GM23338 (cell line): ENCODE data around the gene HIVEP2. TPM values are rescaled to one million over a fixed set of nuclear protein-coding genes. Genes with fewer than 3 reads are reported as not detected.

Experiments
- ATAC-seq: fragments of 200-7000 bp; cut with Tn5 transposase; 3 replicates; pipeline ENCODE4 v1.9.1; 2020
- DNase-seq: peaks from one replicate; pipeline ENCODE4 v3.0.0-alpha.2; 2015; ENCODE audit warnings: low spot score
- H2AFZ ChIP-seq: fragments of 200-600 bp; sonication (generic); 2 replicates; pipeline ENCODE4 v1.8.0; 2016; ENCODE audit warnings: antibody characterized with exemption, mild to moderate bottlenecking, moderate library complexity
- H3F3A ChIP-seq: fragments of 200-600 bp; sonication (generic); replicated peaks from 2 replicates; pipeline ENCODE4 v1.8.0; 2017; ENCODE audit warnings: antibody characterized with exemption, mixed run types, low read depth
- H3K27ac ChIP-seq: fragments of 200-600 bp; sonication (generic); 2 replicates; pipeline ENCODE4 v1.6.1; 2016; ENCODE audit warnings: low read depth
- H3K27me3 ChIP-seq: fragments of 200-600 bp; sonication (generic); 2 replicates; pipeline ENCODE4 v1.8.0; 2016; ENCODE audit warnings: mild to moderate bottlenecking, mixed run types, moderate library complexity; ENCODE audit not compliant: insufficient read depth
- H3K36me3 ChIP-seq: fragments of 200-600 bp; sonication (generic); 2 replicates; pipeline ENCODE4 v1.8.0; 2016; ENCODE audit warnings: mild to moderate bottlenecking; ENCODE audit not compliant: insufficient read depth
- H3K4me1 ChIP-seq: fragments of 200-600 bp; sonication (generic); 2 replicates; pipeline ENCODE4 v1.8.0; 2016; ENCODE audit warnings: mild to moderate bottlenecking, moderate library complexity; ENCODE audit not compliant: insufficient read depth
- H3K4me2 ChIP-seq: fragments of 200-600 bp; sonication (generic); 2 replicates; pipeline ENCODE4 v1.7.1; 2017; ENCODE audit warnings: mixed run types
- H3K4me3 ChIP-seq: fragments of 200-600 bp; sonication (generic); 2 replicates; pipeline ENCODE4 v1.6.1; 2016; ENCODE audit warnings: mixed run types
- H3K79me2 ChIP-seq: fragments of 200-600 bp; sonication (generic); replicated peaks from 2 replicates; pipeline ENCODE4 v1.8.0; 2017; ENCODE audit warnings: mild to moderate bottlenecking; ENCODE audit not compliant: insufficient read depth
- H3K9me2 ChIP-seq: fragments of 200-600 bp; sonication (generic); 2 replicates; pipeline ENCODE4 v1.8.0; 2017; ENCODE audit not compliant: insufficient read depth
- H4K20me1 ChIP-seq: fragments of 200-600 bp; sonication (generic); replicated peaks from 2 replicates; pipeline ENCODE4 v1.8.0; 2017; ENCODE audit warnings: mild to moderate bottlenecking; ENCODE audit not compliant: insufficient read depth
- H3K27ac Mint-ChIP-seq: 2 replicates; pipeline ENCODE4 v1.8.0; 2020; ENCODE audit warnings: inconsistent platforms, mild to moderate bottlenecking, moderate library complexity, mixed read lengths
- H3K27me3 Mint-ChIP-seq: 3 replicates; pipeline ENCODE4 v1.8.0; 2022; ENCODE audit warnings: low read depth, mild to moderate bottlenecking, moderate library complexity, mixed read lengths, inconsistent platforms; ENCODE audit not compliant: insufficient read depth, poor library complexity
- H3K36me3 Mint-ChIP-seq: 3 replicates; pipeline ENCODE4 v1.8.0; 2021; ENCODE audit warnings: low read depth, mild to moderate bottlenecking, inconsistent platforms, moderate library complexity, mixed read lengths
- H3K4me1 Mint-ChIP-seq: 3 replicates; pipeline ENCODE4 v1.8.0; 2020; ENCODE audit warnings: mild to moderate bottlenecking, inconsistent platforms, mixed read lengths
- H3K4me3 Mint-ChIP-seq: 3 replicates; pipeline ENCODE4 v1.8.0; 2021; ENCODE audit warnings: moderate library complexity, mild to moderate bottlenecking, inconsistent platforms, mixed read lengths
- H3K9me3 Mint-ChIP-seq: 3 replicates; pipeline ENCODE4 v1.8.0; 2020; ENCODE audit warnings: moderate library complexity, mild to moderate bottlenecking, inconsistent platforms, mixed read lengths
- CREB1 ChIP-seq: fragments of 250-450 bp; sonication (Bioruptor Pico); IDR thresholded peaks from 2 replicates; pipeline ENCODE4 v1.5.0; 2020; ENCODE audit warnings: low read depth, mild to moderate bottlenecking, moderate library complexity
- EZH2 ChIP-seq: fragments of 200-600 bp; sonication (generic); IDR thresholded peaks from one replicate; pipeline ENCODE4 v1.8.0; 2017; ENCODE audit warnings: antibody characterized with exemption, mild to moderate bottlenecking, low read depth; ENCODE audit not compliant: unreplicated experiment
- EZH2phosphoT487 ChIP-seq: fragments of 200-600 bp; sonication (generic); IDR thresholded peaks from one replicate; pipeline ENCODE4 v1.8.1; 2018; ENCODE audit warnings: antibody characterized with exemption; ENCODE audit not compliant: unreplicated experiment
- JUNB ChIP-seq: IDR thresholded peaks from one replicate; pipeline ENCODE4 v1.6.1; 2016; ENCODE audit warnings: antibody characterized with exemption; ENCODE audit not compliant: unreplicated experiment
- NANOG ChIP-seq: IDR thresholded peaks from 2 replicates; pipeline ENCODE4 v1.6.1; 2016; ENCODE audit warnings: antibody characterized with exemption, borderline replicate concordance
- POLR2AphosphoS5 ChIP-seq: IDR thresholded peaks from 2 replicates; pipeline ENCODE4 v1.6.1; 2016; ENCODE audit warnings: antibody characterized with exemption, low read depth
- STAT1 ChIP-seq: IDR thresholded peaks from one replicate; pipeline ENCODE4 v1.6.1; 2016; ENCODE audit warnings: antibody characterized with exemption; ENCODE audit not compliant: unreplicated experiment
- ZNF114 ChIP-seq: fragments of 250-450 bp; sonication (Bioruptor Pico); IDR thresholded peaks from 2 replicates; pipeline ENCODE4 v1.5.0; 2020; ENCODE audit warnings: mild to moderate bottlenecking, moderate library complexity
- ZNF331 ChIP-seq: fragments of 250-450 bp; sonication (Bioruptor Pico); IDR thresholded peaks from 2 replicates; pipeline ENCODE4 v1.5.0; 2020; ENCODE audit warnings: low read depth, mild to moderate bottlenecking, moderate library complexity
- polyA plus RNA-seq: library from polyadenylated mRNA; unstranded; fragments of >200 nt; fragmentation: Nextera tagmentation; extraction: Ambion mirVana; gene quantifications from 2 replicates; pipeline ENCODE4 v1.2.1, GENCODE V29; 2016
- total RNA-seq: library from RNA; depleted of rRNA; stranded (reverse); fragments of >200 nt; shearing (Covaris generic); gene quantifications from 2 replicates; pipeline ENCODE4 v1.2.3, GENCODE V29; 2014
- TF ChIP-seq, protein P1 (sequence below): fragments of 250-450 bp; sonication (Bioruptor Pico); IDR thresholded peaks from 2 replicates; pipeline ENCODE4 v1.5.0; 2020; ENCODE audit warnings: mild to moderate bottlenecking, moderate library complexity
- TF ChIP-seq, protein P2 (sequence below): IDR thresholded peaks from 2 replicates; pipeline ENCODE4 v1.6.1; 2016; ENCODE audit warnings: antibody characterized with exemption
- TF ChIP-seq, protein P3 (sequence below): IDR thresholded peaks from one replicate; pipeline ENCODE4 v1.6.1; 2018; ENCODE audit warnings: antibody characterized with exemption; ENCODE audit not compliant: unreplicated experiment
- TF ChIP-seq, protein P4 (sequence below), 2 experiments: fragments of 200-600 bp in 1 of 2; sonication (generic) in 1 of 2; conservative IDR thresholded peaks; 2 replicates each; pipeline versions ENCODE4 v1.5.1 to v1.6.1; 2016 to 2017; ENCODE audit warnings: antibody characterized with exemption in 2 of 2, low read depth in 2 of 2, mild to moderate bottlenecking in 2 of 2, moderate library complexity in 1 of 2

The HIVEP2 gene
- total and polyA plus RNA-seq, 2 experiments from 2014 or later, result 1.5 to 7.4 TPM

DNA sequence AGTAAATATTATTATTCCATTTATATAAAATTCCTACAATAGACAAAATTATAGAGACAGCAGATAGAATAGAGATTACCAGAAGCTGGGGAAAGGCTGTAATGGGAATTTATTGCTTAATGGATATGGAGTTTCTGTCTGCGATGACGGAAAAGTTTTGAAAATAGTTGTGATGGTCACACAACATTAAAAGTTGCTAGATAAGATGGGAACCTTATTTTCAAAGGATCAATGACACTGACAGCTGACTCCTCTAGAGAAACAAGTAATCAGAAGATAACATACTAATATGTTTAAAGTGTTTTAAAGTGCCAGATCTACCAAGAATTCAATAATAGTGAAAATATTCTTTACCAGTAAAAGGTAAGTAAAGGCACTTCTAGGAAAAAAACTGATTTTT, 236.3 kb downstream of the HIVEP2 start:
- no peak overlapping the region for H2AFZ ChIP-seq
- H3K4me2 ChIP-seq, result no peak overlapping the region
- H3K4me1 Mint-ChIP-seq, result no peaks in the 10 kb centered on the region
- H3K27me3 Mint-ChIP-seq, result no peaks in the 10 kb centered on the region
- H3K79me2 ChIP-seq, result no peaks in the 10 kb centered on the region
- H4K20me1 ChIP-seq, result no peaks in the 10 kb centered on the region; the same call in 1 of the 2 replicates
- H3K36me3 Mint-ChIP-seq, result no peaks in the 10 kb centered on the region
- no peak for DNase-seq
- no peaks in the 10 kb centered on the region for H3K4me1 ChIP-seq
- H3K36me3 ChIP-seq, result no peaks in the 10 kb centered on the region; the same call in 1 of the 2 replicates
- peaks cover 20% of the 10 kb centered on the region for H3K9me2 ChIP-seq
- H3K27ac ChIP-seq, result no peak overlapping the region
- H3K27me3 ChIP-seq, result no peaks in the 10 kb centered on the region
- ATAC-seq, result no peak
- no peak overlapping the region for H3K27ac Mint-ChIP-seq
- no peak for TF ChIP-seq JUNB
- no peak for TF ChIP-seq EZH2
- TF ChIP-seq STAT1, result no peak
- no peak for TF ChIP-seq POLR2AphosphoS5
- TF ChIP-seq ZNF114 (CRISPR knock-in tag), result no peak
- TF ChIP-seq ZNF331 (CRISPR knock-in tag), result no peak
- TF ChIP-seq, protein P1, sequence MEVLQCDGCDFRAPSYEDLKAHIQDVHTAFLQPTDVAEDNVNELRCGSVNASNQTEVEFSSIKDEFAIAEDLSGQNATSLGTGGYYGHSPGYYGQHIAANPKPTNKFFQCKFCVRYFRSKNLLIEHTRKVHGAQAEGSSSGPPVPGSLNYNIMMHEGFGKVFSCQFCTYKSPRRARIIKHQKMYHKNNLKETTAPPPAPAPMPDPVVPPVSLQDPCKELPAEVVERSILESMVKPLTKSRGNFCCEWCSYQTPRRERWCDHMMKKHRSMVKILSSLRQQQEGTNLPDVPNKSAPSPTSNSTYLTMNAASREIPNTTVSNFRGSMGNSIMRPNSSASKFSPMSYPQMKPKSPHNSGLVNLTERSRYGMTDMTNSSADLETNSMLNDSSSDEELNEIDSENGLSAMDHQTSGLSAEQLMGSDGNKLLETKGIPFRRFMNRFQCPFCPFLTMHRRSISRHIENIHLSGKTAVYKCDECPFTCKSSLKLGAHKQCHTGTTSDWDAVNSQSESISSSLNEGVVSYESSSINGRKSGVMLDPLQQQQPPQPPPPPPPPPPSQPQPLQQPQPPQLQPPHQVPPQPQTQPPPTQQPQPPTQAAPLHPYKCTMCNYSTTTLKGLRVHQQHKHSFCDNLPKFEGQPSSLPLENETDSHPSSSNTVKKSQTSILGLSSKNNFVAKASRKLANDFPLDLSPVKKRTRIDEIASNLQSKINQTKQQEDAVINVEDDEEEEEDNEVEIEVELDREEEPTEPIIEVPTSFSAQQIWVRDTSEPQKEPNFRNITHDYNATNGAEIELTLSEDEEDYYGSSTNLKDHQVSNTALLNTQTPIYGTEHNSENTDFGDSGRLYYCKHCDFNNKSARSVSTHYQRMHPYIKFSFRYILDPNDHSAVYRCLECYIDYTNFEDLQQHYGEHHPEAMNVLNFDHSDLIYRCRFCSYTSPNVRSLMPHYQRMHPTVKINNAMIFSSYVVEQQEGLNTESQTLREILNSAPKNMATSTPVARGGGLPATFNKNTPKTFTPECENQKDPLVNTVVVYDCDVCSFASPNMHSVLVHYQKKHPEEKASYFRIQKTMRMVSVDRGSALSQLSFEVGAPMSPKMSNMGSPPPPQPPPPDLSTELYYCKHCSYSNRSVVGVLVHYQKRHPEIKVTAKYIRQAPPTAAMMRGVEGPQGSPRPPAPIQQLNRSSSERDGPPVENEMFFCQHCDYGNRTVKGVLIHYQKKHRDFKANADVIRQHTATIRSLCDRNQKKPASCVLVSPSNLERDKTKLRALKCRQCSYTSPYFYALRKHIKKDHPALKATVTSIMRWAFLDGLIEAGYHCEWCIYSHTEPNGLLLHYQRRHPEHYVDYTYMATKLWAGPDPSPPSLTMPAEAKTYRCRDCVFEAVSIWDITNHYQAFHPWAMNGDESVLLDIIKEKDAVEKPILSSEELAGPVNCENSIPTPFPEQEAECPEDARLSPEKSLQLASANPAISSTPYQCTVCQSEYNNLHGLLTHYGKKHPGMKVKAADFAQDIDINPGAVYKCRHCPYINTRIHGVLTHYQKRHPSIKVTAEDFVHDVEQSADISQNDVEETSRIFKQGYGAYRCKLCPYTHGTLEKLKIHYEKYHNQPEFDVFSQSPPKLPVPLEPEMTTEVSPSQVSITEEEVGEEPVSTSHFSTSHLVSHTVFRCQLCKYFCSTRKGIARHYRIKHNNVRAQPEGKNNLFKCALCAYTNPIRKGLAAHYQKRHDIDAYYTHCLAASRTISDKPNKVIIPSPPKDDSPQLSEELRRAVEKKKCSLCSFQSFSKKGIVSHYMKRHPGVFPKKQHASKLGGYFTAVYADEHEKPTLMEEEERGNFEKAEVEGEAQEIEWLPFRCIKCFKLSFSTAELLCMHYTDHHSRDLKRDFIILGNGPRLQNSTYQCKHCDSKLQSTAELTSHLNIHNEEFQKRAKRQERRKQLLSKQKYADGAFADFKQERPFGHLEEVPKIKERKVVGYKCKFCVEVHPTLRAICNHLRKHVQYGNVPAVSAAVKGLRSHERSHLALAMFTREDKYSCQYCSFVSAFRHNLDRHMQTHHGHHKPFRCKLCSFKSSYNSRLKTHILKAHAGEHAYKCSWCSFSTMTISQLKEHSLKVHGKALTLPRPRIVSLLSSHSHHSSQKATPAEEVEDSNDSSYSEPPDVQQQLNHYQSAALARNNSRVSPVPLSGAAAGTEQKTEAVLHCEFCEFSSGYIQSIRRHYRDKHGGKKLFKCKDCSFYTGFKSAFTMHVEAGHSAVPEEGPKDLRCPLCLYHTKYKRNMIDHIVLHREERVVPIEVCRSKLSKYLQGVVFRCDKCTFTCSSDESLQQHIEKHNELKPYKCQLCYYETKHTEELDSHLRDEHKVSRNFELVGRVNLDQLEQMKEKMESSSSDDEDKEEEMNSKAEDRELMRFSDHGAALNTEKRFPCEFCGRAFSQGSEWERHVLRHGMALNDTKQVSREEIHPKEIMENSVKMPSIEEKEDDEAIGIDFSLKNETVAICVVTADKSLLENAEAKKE, result no peak
- TF ChIP-seq, protein P2, sequence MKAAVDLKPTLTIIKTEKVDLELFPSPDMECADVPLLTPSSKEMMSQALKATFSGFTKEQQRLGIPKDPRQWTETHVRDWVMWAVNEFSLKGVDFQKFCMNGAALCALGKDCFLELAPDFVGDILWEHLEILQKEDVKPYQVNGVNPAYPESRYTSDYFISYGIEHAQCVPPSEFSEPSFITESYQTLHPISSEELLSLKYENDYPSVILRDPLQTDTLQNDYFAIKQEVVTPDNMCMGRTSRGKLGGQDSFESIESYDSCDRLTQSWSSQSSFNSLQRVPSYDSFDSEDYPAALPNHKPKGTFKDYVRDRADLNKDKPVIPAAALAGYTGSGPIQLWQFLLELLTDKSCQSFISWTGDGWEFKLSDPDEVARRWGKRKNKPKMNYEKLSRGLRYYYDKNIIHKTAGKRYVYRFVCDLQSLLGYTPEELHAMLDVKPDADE, result no peak
- no peak for TF ChIP-seq CREB1 (CRISPR knock-in tag)
- no peak for TF ChIP-seq EZH2phosphoT487
- no peak for TF ChIP-seq NANOG
- TF ChIP-seq, protein P3, sequence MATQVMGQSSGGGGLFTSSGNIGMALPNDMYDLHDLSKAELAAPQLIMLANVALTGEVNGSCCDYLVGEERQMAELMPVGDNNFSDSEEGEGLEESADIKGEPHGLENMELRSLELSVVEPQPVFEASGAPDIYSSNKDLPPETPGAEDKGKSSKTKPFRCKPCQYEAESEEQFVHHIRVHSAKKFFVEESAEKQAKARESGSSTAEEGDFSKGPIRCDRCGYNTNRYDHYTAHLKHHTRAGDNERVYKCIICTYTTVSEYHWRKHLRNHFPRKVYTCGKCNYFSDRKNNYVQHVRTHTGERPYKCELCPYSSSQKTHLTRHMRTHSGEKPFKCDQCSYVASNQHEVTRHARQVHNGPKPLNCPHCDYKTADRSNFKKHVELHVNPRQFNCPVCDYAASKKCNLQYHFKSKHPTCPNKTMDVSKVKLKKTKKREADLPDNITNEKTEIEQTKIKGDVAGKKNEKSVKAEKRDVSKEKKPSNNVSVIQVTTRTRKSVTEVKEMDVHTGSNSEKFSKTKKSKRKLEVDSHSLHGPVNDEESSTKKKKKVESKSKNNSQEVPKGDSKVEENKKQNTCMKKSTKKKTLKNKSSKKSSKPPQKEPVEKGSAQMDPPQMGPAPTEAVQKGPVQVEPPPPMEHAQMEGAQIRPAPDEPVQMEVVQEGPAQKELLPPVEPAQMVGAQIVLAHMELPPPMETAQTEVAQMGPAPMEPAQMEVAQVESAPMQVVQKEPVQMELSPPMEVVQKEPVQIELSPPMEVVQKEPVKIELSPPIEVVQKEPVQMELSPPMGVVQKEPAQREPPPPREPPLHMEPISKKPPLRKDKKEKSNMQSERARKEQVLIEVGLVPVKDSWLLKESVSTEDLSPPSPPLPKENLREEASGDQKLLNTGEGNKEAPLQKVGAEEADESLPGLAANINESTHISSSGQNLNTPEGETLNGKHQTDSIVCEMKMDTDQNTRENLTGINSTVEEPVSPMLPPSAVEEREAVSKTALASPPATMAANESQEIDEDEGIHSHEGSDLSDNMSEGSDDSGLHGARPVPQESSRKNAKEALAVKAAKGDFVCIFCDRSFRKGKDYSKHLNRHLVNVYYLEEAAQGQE, result no peak
- TF ChIP-seq, protein P4, sequence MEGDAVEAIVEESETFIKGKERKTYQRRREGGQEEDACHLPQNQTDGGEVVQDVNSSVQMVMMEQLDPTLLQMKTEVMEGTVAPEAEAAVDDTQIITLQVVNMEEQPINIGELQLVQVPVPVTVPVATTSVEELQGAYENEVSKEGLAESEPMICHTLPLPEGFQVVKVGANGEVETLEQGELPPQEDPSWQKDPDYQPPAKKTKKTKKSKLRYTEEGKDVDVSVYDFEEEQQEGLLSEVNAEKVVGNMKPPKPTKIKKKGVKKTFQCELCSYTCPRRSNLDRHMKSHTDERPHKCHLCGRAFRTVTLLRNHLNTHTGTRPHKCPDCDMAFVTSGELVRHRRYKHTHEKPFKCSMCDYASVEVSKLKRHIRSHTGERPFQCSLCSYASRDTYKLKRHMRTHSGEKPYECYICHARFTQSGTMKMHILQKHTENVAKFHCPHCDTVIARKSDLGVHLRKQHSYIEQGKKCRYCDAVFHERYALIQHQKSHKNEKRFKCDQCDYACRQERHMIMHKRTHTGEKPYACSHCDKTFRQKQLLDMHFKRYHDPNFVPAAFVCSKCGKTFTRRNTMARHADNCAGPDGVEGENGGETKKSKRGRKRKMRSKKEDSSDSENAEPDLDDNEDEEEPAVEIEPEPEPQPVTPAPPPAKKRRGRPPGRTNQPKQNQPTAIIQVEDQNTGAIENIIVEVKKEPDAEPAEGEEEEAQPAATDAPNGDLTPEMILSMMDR (conservative IDR thresholded peaks at IDR 0.05; ENCODE audit: low read depth in 2 of 2), result no peak
- no peaks in the 10 kb centered on the region for H3K9me3 Mint-ChIP-seq
- no peak overlapping the region for H3K4me3 Mint-ChIP-seq
- no peaks in the 10 kb centered on the region for H3F3A ChIP-seq
- no peak overlapping the region for H3K4me3 ChIP-seq
